Fibroblast of lung (primary cell): Measurements from ENCODE around the gene MAN1A1.

Experiments used
- CTCF ChIP-seq, 2 donors: IDR thresholded peaks in 1 of 2; conservative IDR thresholded peaks in 1 of 2; 1 replicate in 1 of 2; 2 replicates in 1 of 2; pipeline ENCODE4 v1.5.1; 2011 to 2012; ENCODE audit warnings: low read length in 2 of 2, control low read depth in 1 of 2, inconsistent platforms in 1 of 2, low read depth in 1 of 2, mild to moderate bottlenecking in 1 of 2
- EZH2 ChIP-seq: IDR thresholded peaks from 2 replicates; pipeline ENCODE4 v1.5.1; 2012; ENCODE audit warnings: low read length, control low read depth, mild to moderate bottlenecking; ENCODE audit errors: missing control alignments

- TF ChIP-seq CTCF (conservative IDR thresholded peaks at IDR 0.05 in 1 of 2, IDR thresholded peaks at IDR 0.05 in 1 of 2; ENCODE audit: low read depth in 1 of 2, low read length in 2 of 2) (no peak), EZH2 (no peak)
These were observed 204.4 kb downstream of the MAN1A1 start for GRCh38 chr6:119145111-119145510.
